Osteocyte (in vitro differentiated cells): ENCODE results near the gene WDR27. TPM values are rescaled to one million over a fixed set of nuclear protein-coding genes. Genes with fewer than 3 reads are reported as not detected.
"Not testable (repeated sequence)": the region's sequence is repeated elsewhere in the genome, so short reads cannot be mapped to it uniquely, and the experiment has no call there.

ENCODE experiments used
- DNase-seq: peaks from one replicate; pipeline ENCODE4 v3.0.0; 2021; ENCODE audit warnings: mixed read lengths; ENCODE audit not compliant: unreplicated experiment; ENCODE audit errors: extremely low spot score
- H3K27ac Mint-ChIP-seq: one replicate; pipeline ENCODE4 v1.8.0; 2021; ENCODE audit warnings: mild to moderate bottlenecking, mixed read lengths; ENCODE audit not compliant: unreplicated experiment
- H3K27me3 Mint-ChIP-seq: one replicate; pipeline ENCODE4 v1.8.0; 2021; ENCODE audit warnings: mixed read lengths; ENCODE audit not compliant: unreplicated experiment
- H3K36me3 Mint-ChIP-seq: one replicate; pipeline ENCODE4 v1.8.0; 2021; ENCODE audit warnings: mixed read lengths; ENCODE audit not compliant: unreplicated experiment
- H3K4me1 Mint-ChIP-seq: one replicate; pipeline ENCODE4 v1.8.0; 2021; ENCODE audit warnings: mixed read lengths; ENCODE audit not compliant: unreplicated experiment
- H3K4me3 Mint-ChIP-seq: one replicate; pipeline ENCODE4 v1.8.0; 2021; ENCODE audit warnings: mild to moderate bottlenecking, moderate library complexity, mixed read lengths; ENCODE audit not compliant: unreplicated experiment
- H3K9me3 Mint-ChIP-seq: one replicate; pipeline ENCODE4 v1.8.0; 2021; ENCODE audit warnings: mixed read lengths; ENCODE audit not compliant: unreplicated experiment
- CTCF ChIP-seq: fragments of 200-600 bp; sonication (generic); IDR thresholded peaks from 2 replicates; pipeline ENCODE4 v1.5.0; 2021; ENCODE audit warnings: antibody characterized with exemption, mild to moderate bottlenecking, moderate library complexity
- total RNA-seq: library from RNA; stranded (reverse); gene quantifications from 2 replicates; pipeline ENCODE4 v1.2.1, GENCODE V29; 2021

The WDR27 gene
- total RNA-seq, 1 donor from 2014 or later: 37.4 TPM

- no peak for TF ChIP-seq CTCF
- Mint-ChIP-seq H3K9me3 (peaks cover 41% of the 10 kb centered on the region), H3K4me3 (no peak overlapping the region), H3K27ac (no peak overlapping the region), H3K36me3 (peaks cover 6% of the 10 kb centered on the region), H3K27me3 (no peaks in the 10 kb centered on the region), H3K4me1 (no peaks in the 10 kb centered on the region)
- no peak for DNase-seq
Measured at GRCh38 chr6:169470790-169471189, 231.0 kb downstream of the WDR27 start.

- H3K27me3 Mint-ChIP-seq: no peaks in the 10 kb centered on the region
- H3K27ac Mint-ChIP-seq: no peak overlapping the region
- H3K9me3 Mint-ChIP-seq: peaks cover 30% of the 10 kb centered on the region
- TF ChIP-seq CTCF: no peak
- no peaks in the 10 kb centered on the region for H3K4me1 Mint-ChIP-seq
- peaks cover 1% of the 10 kb centered on the region for H3K36me3 Mint-ChIP-seq
- no peak overlapping the region for H3K4me3 Mint-ChIP-seq
- no peak for DNase-seq
Measured at GRCh38 chr6:169469028-169469427, 232.8 kb downstream of the WDR27 start.

- not testable (repeated sequence) for H3K27ac Mint-ChIP-seq
Measured at GRCh38 chr6:169467755-169468154, 234.1 kb downstream of the WDR27 start.

GRCh38 chr6:169466256-169466655 is 235.6 kb downstream of the WDR27 start:
- H3K9me3 Mint-ChIP-seq: peaks cover 30% of the 10 kb centered on the region
- not testable (repeated sequence) for H3K27ac Mint-ChIP-seq, H3K4me1 Mint-ChIP-seq

More at GRCh38 chr6:169467755-169468154, 234.1 kb downstream of the WDR27 start:
- H3K9me3 Mint-ChIP-seq: peaks cover 24% of the 10 kb centered on the region
- H3K4me1 Mint-ChIP-seq, DNase-seq, H3K4me3 Mint-ChIP-seq, H3K27me3 Mint-ChIP-seq, H3K36me3 Mint-ChIP-seq: not testable (repeated sequence)

GRCh38 chr6:169457762-169458161 is 244.1 kb downstream of the WDR27 start:
- no peak for DNase-seq
- no peak for TF ChIP-seq CTCF
- H3K9me3 Mint-ChIP-seq: peaks cover 17% of the 10 kb centered on the region
- H3K4me3 Mint-ChIP-seq: no peak overlapping the region
- H3K27ac Mint-ChIP-seq: no peak overlapping the region
- peaks cover 2% of the 10 kb centered on the region for H3K27me3 Mint-ChIP-seq
- H3K4me1 Mint-ChIP-seq: no peaks in the 10 kb centered on the region
- peaks cover 4% of the 10 kb centered on the region for H3K36me3 Mint-ChIP-seq

More at GRCh38 chr6:169466256-169466655, 235.6 kb downstream of the WDR27 start:
- DNase-seq, H3K27me3 Mint-ChIP-seq, H3K36me3 Mint-ChIP-seq, H3K4me3 Mint-ChIP-seq: not testable (repeated sequence)

GRCh38 chr6:169456840-169457239 is 245.0 kb downstream of the WDR27 start:
- peaks cover 2% of the 10 kb centered on the region for H3K27me3 Mint-ChIP-seq
- peaks cover 14% of the 10 kb centered on the region for H3K9me3 Mint-ChIP-seq
- H3K36me3 Mint-ChIP-seq: peaks cover 4% of the 10 kb centered on the region
- TF ChIP-seq CTCF: no peak
- H3K27ac Mint-ChIP-seq: no peak overlapping the region
- no peak overlapping the region for H3K4me3 Mint-ChIP-seq
- H3K4me1 Mint-ChIP-seq: peaks cover 6% of the 10 kb centered on the region
- no peak for DNase-seq
